Epithelial cell of proximal tubule (primary cell): ENCODE measurements around the gene RNF145. TPM values are rescaled to one million over a fixed set of nuclear protein-coding genes. Genes with fewer than 3 reads are reported as not detected.
A peak's percentile ranks its signal among the peaks of the same experiment; 100 is the strongest.

Experiments used
- DNase-seq: peaks from one replicate; pipeline ENCODE4 v3.0.0-alpha.2; 2011; ENCODE audit warnings: low read depth
- H3K4me3 ChIP-seq: 2 replicates; pipeline ENCODE4 v1.5.1; 2011; ENCODE audit warnings: low read depth, mild to moderate bottlenecking, low read length
- CTCF ChIP-seq: conservative IDR thresholded peaks from 2 replicates; pipeline ENCODE4 v1.5.1; 2012; ENCODE audit warnings: low read depth, mild to moderate bottlenecking, low read length
- total RNA-seq: library from RNA; depleted of rRNA; stranded (reverse); fragments of >200 nt; gene quantifications from 2 replicates; pipeline ENCODE4 v1.2.3, GENCODE V29; 2015

RNF145 gene
- total RNA-seq, result 57.9 and 71.4 TPM in 2 replicates

GRCh38 chr5:159209438-159210209 lies at the start of gene RNF145:
TSS of gene RNF145 (minus strand) at chr5:159209553. CDS start at chr5:159203617, 5,936 bp downstream.
- no peak for TF ChIP-seq CTCF
- peak; percentile 15 for DNase-seq
- peak within 1 kb of the TSS; percentile 81 for H3K4me3 ChIP-seq

- no peak for DNase-seq
- H3K4me3 ChIP-seq, result no peak overlapping the region
- no peak for TF ChIP-seq CTCF
Observed at GRCh38 chr5:159258361-159258760, 49.0 kb upstream of the RNF145 start.

GRCh38 chr5:159257629-159258283 lies 48.4 kb upstream of the RNF145 start:
- no peak for TF ChIP-seq CTCF
- no peak overlapping the region for H3K4me3 ChIP-seq
- DNase-seq, result no peak

- no peak for DNase-seq
- TF ChIP-seq CTCF, result no peak
- H3K4me3 ChIP-seq, result no peak overlapping the region
Observed at GRCh38 chr5:159257007-159257406, 47.7 kb upstream of the RNF145 start.

GRCh38 chr5:159252195-159252594 lies 42.8 kb upstream of the RNF145 start:
- no peak for DNase-seq
- no peak for TF ChIP-seq CTCF
- no peak overlapping the region for H3K4me3 ChIP-seq

- no peak for TF ChIP-seq CTCF
- no peak overlapping the region for H3K4me3 ChIP-seq
- DNase-seq, result no peak
Observed at GRCh38 chr5:159249158-159249557, 39.8 kb upstream of the RNF145 start.
